GM23338 (cell line): Measurements from ENCODE around the gene HIVEP1. TPM values are rescaled to one million over a fixed set of nuclear protein-coding genes. Genes with fewer than 3 reads are reported as not detected.

ENCODE experiments used
- ATAC-seq: fragments of 200-7000 bp; cut with Tn5 transposase; 3 replicates; pipeline ENCODE4 v1.9.1; 2020
- DNase-seq: peaks from one replicate; pipeline ENCODE4 v3.0.0-alpha.2; 2015; ENCODE audit warnings: low spot score
- H2AFZ ChIP-seq: fragments of 200-600 bp; sonication (generic); 2 replicates; pipeline ENCODE4 v1.8.0; 2016; ENCODE audit warnings: antibody characterized with exemption, mild to moderate bottlenecking, moderate library complexity
- H3F3A ChIP-seq: fragments of 200-600 bp; sonication (generic); replicated peaks from 2 replicates; pipeline ENCODE4 v1.8.0; 2017; ENCODE audit warnings: antibody characterized with exemption, mixed run types, low read depth
- H3K27ac ChIP-seq: fragments of 200-600 bp; sonication (generic); 2 replicates; pipeline ENCODE4 v1.6.1; 2016; ENCODE audit warnings: low read depth
- H3K27me3 ChIP-seq: fragments of 200-600 bp; sonication (generic); 2 replicates; pipeline ENCODE4 v1.8.0; 2016; ENCODE audit warnings: mild to moderate bottlenecking, mixed run types, moderate library complexity; ENCODE audit not compliant: insufficient read depth
- H3K36me3 ChIP-seq: fragments of 200-600 bp; sonication (generic); 2 replicates; pipeline ENCODE4 v1.8.0; 2016; ENCODE audit warnings: mild to moderate bottlenecking; ENCODE audit not compliant: insufficient read depth
- H3K4me1 ChIP-seq: fragments of 200-600 bp; sonication (generic); 2 replicates; pipeline ENCODE4 v1.8.0; 2016; ENCODE audit warnings: mild to moderate bottlenecking, moderate library complexity; ENCODE audit not compliant: insufficient read depth
- H3K4me2 ChIP-seq: fragments of 200-600 bp; sonication (generic); 2 replicates; pipeline ENCODE4 v1.7.1; 2017; ENCODE audit warnings: mixed run types
- H3K4me3 ChIP-seq: fragments of 200-600 bp; sonication (generic); 2 replicates; pipeline ENCODE4 v1.6.1; 2016; ENCODE audit warnings: mixed run types
- H3K79me2 ChIP-seq: fragments of 200-600 bp; sonication (generic); replicated peaks from 2 replicates; pipeline ENCODE4 v1.8.0; 2017; ENCODE audit warnings: mild to moderate bottlenecking; ENCODE audit not compliant: insufficient read depth
- H3K9me2 ChIP-seq: fragments of 200-600 bp; sonication (generic); 2 replicates; pipeline ENCODE4 v1.8.0; 2017; ENCODE audit not compliant: insufficient read depth
- H4K20me1 ChIP-seq: fragments of 200-600 bp; sonication (generic); replicated peaks from 2 replicates; pipeline ENCODE4 v1.8.0; 2017; ENCODE audit warnings: mild to moderate bottlenecking; ENCODE audit not compliant: insufficient read depth
- H3K27ac Mint-ChIP-seq: 2 replicates; pipeline ENCODE4 v1.8.0; 2020; ENCODE audit warnings: inconsistent platforms, mild to moderate bottlenecking, moderate library complexity, mixed read lengths
- H3K27me3 Mint-ChIP-seq: 3 replicates; pipeline ENCODE4 v1.8.0; 2022; ENCODE audit warnings: low read depth, mild to moderate bottlenecking, moderate library complexity, mixed read lengths, inconsistent platforms; ENCODE audit not compliant: insufficient read depth, poor library complexity
- H3K36me3 Mint-ChIP-seq: 3 replicates; pipeline ENCODE4 v1.8.0; 2021; ENCODE audit warnings: low read depth, mild to moderate bottlenecking, inconsistent platforms, moderate library complexity, mixed read lengths
- H3K4me1 Mint-ChIP-seq: 3 replicates; pipeline ENCODE4 v1.8.0; 2020; ENCODE audit warnings: mild to moderate bottlenecking, inconsistent platforms, mixed read lengths
- H3K4me3 Mint-ChIP-seq: 3 replicates; pipeline ENCODE4 v1.8.0; 2021; ENCODE audit warnings: moderate library complexity, mild to moderate bottlenecking, inconsistent platforms, mixed read lengths
- H3K9me3 Mint-ChIP-seq: 3 replicates; pipeline ENCODE4 v1.8.0; 2020; ENCODE audit warnings: moderate library complexity, mild to moderate bottlenecking, inconsistent platforms, mixed read lengths
- CREB1 ChIP-seq: fragments of 250-450 bp; sonication (Bioruptor Pico); IDR thresholded peaks from 2 replicates; pipeline ENCODE4 v1.5.0; 2020; ENCODE audit warnings: low read depth, mild to moderate bottlenecking, moderate library complexity
- CTCF ChIP-seq, 2 experiments: fragments of 200-600 bp in 1 of 2; sonication (generic) in 1 of 2; conservative IDR thresholded peaks; 2 replicates each; pipeline versions ENCODE4 v1.5.1 to v1.6.1; 2016 to 2017; ENCODE audit warnings: antibody characterized with exemption in 2 of 2, low read depth in 2 of 2, mild to moderate bottlenecking in 2 of 2, moderate library complexity in 1 of 2
- ETS1 ChIP-seq: IDR thresholded peaks from 2 replicates; pipeline ENCODE4 v1.6.1; 2016; ENCODE audit warnings: antibody characterized with exemption
- EZH2 ChIP-seq: fragments of 200-600 bp; sonication (generic); IDR thresholded peaks from one replicate; pipeline ENCODE4 v1.8.0; 2017; ENCODE audit warnings: antibody characterized with exemption, mild to moderate bottlenecking, low read depth; ENCODE audit not compliant: unreplicated experiment
- EZH2phosphoT487 ChIP-seq: fragments of 200-600 bp; sonication (generic); IDR thresholded peaks from one replicate; pipeline ENCODE4 v1.8.1; 2018; ENCODE audit warnings: antibody characterized with exemption; ENCODE audit not compliant: unreplicated experiment
- JUNB ChIP-seq: IDR thresholded peaks from one replicate; pipeline ENCODE4 v1.6.1; 2016; ENCODE audit warnings: antibody characterized with exemption; ENCODE audit not compliant: unreplicated experiment
- NANOG ChIP-seq: IDR thresholded peaks from 2 replicates; pipeline ENCODE4 v1.6.1; 2016; ENCODE audit warnings: antibody characterized with exemption, borderline replicate concordance
- POLR2AphosphoS5 ChIP-seq: IDR thresholded peaks from 2 replicates; pipeline ENCODE4 v1.6.1; 2016; ENCODE audit warnings: antibody characterized with exemption, low read depth
- REST ChIP-seq: IDR thresholded peaks from one replicate; pipeline ENCODE4 v1.6.1; 2018; ENCODE audit warnings: antibody characterized with exemption; ENCODE audit not compliant: unreplicated experiment
- STAT1 ChIP-seq: IDR thresholded peaks from one replicate; pipeline ENCODE4 v1.6.1; 2016; ENCODE audit warnings: antibody characterized with exemption; ENCODE audit not compliant: unreplicated experiment
- ZNF114 ChIP-seq: fragments of 250-450 bp; sonication (Bioruptor Pico); IDR thresholded peaks from 2 replicates; pipeline ENCODE4 v1.5.0; 2020; ENCODE audit warnings: mild to moderate bottlenecking, moderate library complexity
- ZNF331 ChIP-seq: fragments of 250-450 bp; sonication (Bioruptor Pico); IDR thresholded peaks from 2 replicates; pipeline ENCODE4 v1.5.0; 2020; ENCODE audit warnings: low read depth, mild to moderate bottlenecking, moderate library complexity
- ZNF462 ChIP-seq: fragments of 250-450 bp; sonication (Bioruptor Pico); IDR thresholded peaks from 2 replicates; pipeline ENCODE4 v1.5.0; 2020; ENCODE audit warnings: mild to moderate bottlenecking, moderate library complexity
- polyA plus RNA-seq: library from polyadenylated mRNA; unstranded; fragments of >200 nt; fragmentation: Nextera tagmentation; extraction: Ambion mirVana; gene quantifications from 2 replicates; pipeline ENCODE4 v1.2.1, GENCODE V29; 2016
- total RNA-seq: library from RNA; depleted of rRNA; stranded (reverse); fragments of >200 nt; shearing (Covaris generic); gene quantifications from 2 replicates; pipeline ENCODE4 v1.2.3, GENCODE V29; 2014

The HIVEP1 gene
- total and polyA plus RNA-seq, 2 experiments from 2014 or later = 10.1 to 21.7 TPM

GRCh38 chr6:12030993-12031550 lies 19.0 kb downstream of the HIVEP1 start:
- Histone ChIP-seq H3K9me2 (no peaks in the 10 kb centered on the region), H3K79me2 (peaks cover 100% of the 10 kb centered on the region), H4K20me1 (no peaks in the 10 kb centered on the region; the same call in 1 of the 2 replicates), H3K4me3 (no peak overlapping the region), H2AFZ (no peak overlapping the region), H3K27me3 (no peaks in the 10 kb centered on the region), H3K4me2 (no peak overlapping the region), H3F3A (no peaks in the 10 kb centered on the region), H3K4me1 (no peaks in the 10 kb centered on the region), H3K27ac (no peak overlapping the region; the same call in 1 of the 2 replicates), H3K36me3 (no peaks in the 10 kb centered on the region)
- H3K27ac Mint-ChIP-seq = peak overlapping the region; percentile 29; the same call in 1 of the 2 replicates
- H3K27me3 Mint-ChIP-seq = peaks cover under 1% of the 10 kb centered on the region
- peaks cover 26% of the 10 kb centered on the region; the same call in 2 of the 3 replicates for H3K36me3 Mint-ChIP-seq
- no peak overlapping the region for H3K4me3 Mint-ChIP-seq
- H3K4me1 Mint-ChIP-seq = peaks cover 37% of the 10 kb centered on the region
- TF ChIP-seq CREB1 (CRISPR knock-in tag) = no peak
- no peak for TF ChIP-seq ZNF462 (CRISPR knock-in tag)
- TF ChIP-seq EZH2 = no peak
- no peak for TF ChIP-seq CTCF (conservative IDR thresholded peaks at IDR 0.05; ENCODE audit: low read depth in 2 of 2)
- no peak for TF ChIP-seq ZNF114 (CRISPR knock-in tag)
- TF ChIP-seq ZNF331 = no peak
- no peak for TF ChIP-seq ETS1
- TF ChIP-seq REST = no peak
- TF ChIP-seq EZH2phosphoT487 = no peak
- TF ChIP-seq STAT1 = no peak
- no peak for TF ChIP-seq POLR2AphosphoS5
- no peak for TF ChIP-seq NANOG
- no peak for TF ChIP-seq JUNB
- ATAC-seq (peak; percentile 46; the same call in 2 of the 3 replicates), DNase-seq (no peak)
- H3K9me3 Mint-ChIP-seq = no peaks in the 10 kb centered on the region
